DOHH2 (cell line): ENCODE measurements around the gene CDH12.

ENCODE experiments used
- CTCF ChIP-seq: fragments of 200-600 bp; sonication (generic); IDR thresholded peaks from one replicate; pipeline ENCODE4 v1.5.1; 2014; ENCODE audit warnings: antibody characterized with exemption, mild to moderate bottlenecking, low read depth, low read length; ENCODE audit not compliant: poor library complexity, severe bottlenecking
- EZH2phosphoT487 ChIP-seq: fragments of 200-600 bp; sonication (generic); IDR thresholded peaks from 2 replicates; pipeline ENCODE4 v1.6.1; 2017; ENCODE audit warnings: borderline replicate concordance, mild to moderate bottlenecking, antibody characterized with exemption, low read length, moderate library complexity, mixed read lengths

GRCh38 chr5:22480305-22480704 is 372.8 kb downstream of the CDH12 start:
- TF ChIP-seq CTCF = no peak
- no peak for TF ChIP-seq EZH2phosphoT487
